ENCODE results near the gene SLC26A3. TPM values are rescaled to one million over a fixed set of nuclear protein-coding genes. Genes with fewer than 3 reads are reported as not detected.

Gene SLC26A3
- total RNA-seq, 1 donor from 2014 or later: not detected

DNA sequence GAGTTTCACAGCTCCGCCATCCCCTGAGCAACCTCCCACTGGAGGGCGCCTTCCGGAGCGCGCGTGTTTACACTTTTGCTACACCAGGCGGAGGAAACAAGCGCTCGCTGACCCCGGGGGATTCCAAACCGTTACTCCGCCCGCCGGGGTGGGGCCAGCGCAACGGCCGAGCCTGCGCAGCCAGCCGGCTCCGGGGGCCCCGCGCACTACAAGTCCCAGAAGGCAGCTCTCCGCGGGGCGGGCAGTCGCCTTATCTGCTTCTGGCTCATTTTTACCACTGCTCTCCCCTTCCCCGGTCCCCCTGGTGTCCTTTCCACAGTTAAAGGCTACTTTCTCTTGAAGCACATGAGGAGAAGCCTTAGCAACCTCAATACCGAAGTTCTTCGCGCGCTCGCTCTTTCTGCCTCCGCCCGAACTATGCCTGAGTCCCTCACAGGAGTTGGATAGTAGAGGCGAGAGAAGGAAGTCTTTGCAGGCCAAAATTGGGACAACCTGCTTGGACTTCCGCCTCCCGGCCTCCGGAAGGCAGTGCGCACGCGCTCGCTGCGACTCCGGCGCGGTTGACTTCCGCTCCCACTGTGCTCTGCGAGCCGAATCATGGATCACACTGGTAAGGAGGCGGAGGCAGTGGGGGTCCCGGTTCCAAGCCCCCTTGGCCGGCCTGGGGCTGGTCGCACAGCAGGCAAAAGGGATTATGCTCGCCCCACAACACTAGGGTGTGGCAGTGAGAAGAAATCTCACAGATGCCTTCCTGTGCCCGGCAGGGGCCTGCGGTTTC, 59.3 kb downstream of the SLC26A3 start, which contains the start of gene CBLL1:
TSS of gene CBLL1 (plus strand) at position 576 of the 778 bp plus-strand sequence. CDS start at position 598, 22 bp downstream.
- peak; percentile 97 for DNase-seq

DNA sequence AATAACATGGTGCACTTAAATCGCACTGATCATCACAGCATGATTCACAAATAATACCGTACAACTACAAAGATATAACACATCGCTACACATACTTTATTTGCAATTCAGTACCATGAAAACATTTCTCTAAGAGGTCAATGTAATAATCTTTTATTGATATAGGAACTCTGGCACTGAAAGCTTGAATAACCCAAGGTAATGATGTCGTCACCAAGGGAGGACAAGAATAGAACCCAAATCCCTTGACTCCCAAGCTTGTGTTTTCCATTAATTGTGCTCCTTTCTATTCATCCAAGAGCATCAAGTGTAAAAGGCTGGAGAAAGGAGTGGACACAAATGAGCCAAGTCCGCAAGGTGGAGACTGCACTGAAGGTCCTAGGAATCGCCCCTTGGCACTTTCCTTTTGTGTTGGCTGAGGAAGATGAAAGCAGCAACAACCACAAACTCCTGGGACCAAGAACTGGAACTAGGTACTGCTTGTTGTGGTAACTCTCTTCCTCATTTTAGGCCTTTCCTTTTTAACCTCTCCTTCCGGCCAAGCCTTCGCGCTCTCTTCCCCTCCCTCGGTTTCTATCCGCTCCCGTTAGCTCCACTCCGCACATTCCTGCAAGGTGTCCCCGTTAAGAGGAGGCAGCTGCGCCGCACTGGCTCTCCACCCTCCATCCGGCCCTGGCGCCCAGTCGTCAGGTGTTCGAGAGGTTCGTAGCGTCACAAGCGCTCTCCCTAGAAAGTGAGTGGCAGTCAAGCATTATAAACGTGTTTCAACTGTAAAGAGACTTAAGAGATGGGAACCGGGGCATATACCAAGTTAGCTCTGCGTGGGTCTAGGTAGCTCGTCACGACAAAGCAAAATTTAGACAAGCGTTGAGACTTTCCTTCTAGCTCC, 60.1 kb downstream of the SLC26A3 start:
- no peak for DNase-seq

DNA sequence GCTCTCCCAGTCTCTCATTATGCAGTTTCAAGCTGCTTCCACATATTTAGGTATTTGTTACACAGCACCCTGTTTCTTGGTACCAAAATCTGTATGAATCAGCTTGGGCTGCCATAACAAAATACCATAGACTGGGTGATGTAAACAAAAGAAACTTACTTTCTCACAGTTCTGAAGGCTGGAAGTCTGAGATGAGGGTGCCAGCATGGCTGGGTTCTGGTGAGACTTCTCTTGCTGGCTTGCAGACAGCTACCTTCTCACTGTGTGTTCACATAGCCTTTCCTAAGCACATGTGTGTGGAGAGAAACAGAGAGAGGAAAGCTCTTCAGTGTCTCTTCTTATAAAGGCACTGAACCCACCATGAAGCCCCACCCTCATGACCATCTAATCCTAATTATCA, 74.7 kb downstream of the SLC26A3 start:
- DNase-seq: no peak

DNA sequence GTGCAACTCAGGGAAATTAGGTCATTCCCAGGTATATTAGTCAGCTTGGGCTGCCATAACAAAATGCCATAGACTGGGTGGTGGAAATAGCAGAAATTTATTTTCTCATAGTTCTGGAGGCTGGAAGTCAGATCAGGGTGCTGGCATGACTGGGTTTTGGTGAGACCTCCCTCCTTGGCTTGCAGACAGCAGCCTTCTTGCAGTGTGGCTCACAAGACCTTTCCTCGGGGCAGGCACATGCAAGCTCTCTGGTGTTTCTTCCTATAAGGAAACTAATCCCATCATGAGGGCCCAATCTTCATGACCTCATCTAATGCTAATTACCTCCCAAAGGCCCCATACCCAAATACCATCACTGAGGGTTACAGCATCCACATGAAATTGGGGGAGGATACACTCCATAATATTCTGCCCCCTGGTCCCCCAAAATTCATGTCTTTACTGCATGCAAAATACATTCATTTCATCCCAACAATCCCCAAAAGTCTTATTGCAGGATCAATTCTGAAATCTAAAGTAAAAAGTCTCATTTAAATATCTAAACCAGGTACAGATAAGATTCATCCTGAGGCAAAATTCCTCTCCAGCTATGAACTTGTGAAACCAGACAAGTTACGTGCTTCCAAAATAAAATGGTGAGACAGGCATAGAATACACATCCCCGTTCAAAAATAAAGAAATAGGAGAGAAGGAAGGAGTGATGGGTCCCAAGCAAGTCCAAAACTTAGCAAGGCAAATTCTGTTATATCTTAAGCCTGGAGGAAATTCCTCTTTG, 76.5 kb downstream of the SLC26A3 start:
- no peak for DNase-seq

DNA sequence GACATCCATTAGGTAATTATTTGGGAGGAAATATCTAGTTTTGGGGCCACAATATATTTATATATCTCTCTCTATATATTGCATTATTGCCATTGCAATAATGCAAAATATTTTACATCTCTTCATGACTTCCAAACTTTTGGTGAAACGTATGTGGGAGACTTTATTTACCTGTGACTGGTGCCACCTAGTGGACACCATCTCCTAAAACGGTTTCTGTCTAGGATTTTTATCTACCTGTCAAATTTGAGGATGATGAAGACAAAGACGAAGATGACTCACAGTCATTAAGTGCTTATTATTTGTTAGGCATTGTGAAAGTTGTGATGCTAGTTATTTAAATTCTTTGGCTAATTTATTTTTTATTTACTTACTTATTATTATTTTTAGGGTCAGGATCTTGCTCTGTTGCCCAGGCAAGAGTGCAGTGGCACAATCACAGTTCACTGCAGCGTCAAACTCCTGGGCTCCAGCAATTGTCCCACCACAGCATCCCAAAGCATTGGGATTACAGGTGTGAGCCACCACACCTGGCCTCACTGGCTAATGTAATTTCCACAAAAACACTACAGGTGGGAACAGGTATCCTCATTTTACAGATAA, 77.8 kb downstream of the SLC26A3 start:
- DNase-seq: peak; percentile 84

DNA sequence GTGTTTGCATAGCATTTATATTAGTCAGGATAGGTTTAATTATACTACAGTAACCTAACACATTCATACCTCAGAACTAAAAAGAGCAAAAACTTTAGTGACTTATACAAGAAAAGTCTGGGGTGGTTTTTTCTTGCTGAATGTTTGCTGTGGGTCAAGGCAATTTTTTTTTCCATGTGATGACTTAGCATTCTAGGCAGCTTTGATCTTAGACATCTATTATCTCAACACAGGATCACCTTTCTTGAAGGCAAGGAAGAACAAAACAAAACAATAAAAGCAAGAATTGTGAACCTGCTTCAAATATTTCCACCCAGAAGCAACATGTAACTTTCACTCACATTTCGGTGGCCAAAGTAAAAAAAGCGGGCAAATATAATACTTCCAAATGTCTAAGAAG, 79.8 kb downstream of the SLC26A3 start:
- no peak for DNase-seq

DNA sequence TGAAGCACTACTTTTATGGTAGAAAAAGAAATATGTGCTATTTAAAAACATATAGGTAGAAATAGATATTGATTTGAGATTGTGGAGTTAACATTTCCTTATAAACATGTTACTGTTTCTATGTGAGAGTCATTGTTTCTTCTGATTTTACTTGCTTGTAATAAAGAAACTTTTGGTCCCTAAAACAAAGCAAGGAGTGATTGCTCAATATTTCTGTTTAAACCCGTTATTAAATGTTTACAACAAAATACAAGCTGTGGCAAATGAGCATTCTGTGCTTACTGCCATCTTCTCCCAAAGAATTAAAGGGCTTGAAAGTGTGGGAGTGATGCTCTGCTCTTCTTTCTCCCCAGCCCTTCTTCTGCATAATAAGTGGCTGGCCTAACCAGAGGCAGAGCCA, 81.7 kb downstream of the SLC26A3 start:
- no peak for DNase-seq

DNA sequence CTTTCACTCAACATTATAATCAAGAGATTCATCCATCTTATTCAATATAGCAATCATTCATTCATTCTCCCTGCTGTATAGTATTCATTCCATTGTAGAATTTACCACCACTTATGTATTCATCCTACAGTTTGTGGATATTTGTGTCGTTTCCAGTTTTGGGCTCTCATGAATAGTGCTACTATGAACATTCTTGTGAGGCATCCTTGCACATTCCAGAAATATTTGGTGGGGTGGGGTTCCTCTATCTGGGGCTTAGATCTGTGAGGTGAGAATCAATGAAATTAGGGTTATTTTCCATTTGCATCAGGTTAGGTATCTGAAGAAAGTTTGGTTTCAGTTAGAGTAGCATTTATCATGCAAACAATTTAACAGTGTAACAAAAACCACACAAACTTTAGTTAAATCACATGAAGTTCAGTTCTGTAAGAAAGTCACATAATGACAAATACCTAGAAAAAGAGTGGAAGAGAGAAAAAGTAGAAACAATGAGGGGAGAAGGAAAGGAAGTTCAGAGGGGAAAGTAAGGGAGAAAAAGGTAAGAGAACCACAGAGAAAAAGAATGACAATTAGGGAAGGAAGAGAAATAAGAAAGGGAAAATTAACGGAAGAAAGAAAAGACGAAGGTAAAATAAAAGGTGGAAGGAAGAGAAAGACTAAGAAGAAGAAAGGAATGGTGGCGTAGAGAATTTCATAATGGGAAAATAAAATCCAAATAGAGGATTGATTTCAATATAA, 84.4 kb downstream of the SLC26A3 start:
- DNase-seq: no peak

DNA sequence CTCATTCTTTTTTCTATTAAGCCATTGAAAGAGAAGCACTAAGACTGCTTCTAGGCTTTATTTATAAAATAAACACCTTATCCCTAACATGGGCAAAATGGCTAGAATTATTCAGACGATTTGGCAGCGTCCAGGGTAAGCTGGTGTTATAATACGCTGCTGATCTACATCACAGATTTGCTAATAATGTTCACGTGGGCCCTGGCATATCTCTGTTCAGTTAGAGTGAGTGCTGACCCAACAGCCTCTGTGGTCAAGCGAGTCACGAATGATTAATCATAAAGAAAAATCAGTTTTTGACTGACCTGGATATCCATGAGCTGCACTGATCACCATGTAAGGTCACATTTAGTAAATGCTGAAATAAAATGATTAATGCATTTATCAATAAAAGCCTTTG, 87.5 kb downstream of the SLC26A3 start:
- no peak for DNase-seq

Other genes starting within 250 kb of the SLC26A3 start
- 34.7 and 59.9 TPM in 2 replicates for gene COG5, start 239.3 kb downstream of the SLC26A3 start, total RNA-seq
- gene DUS4L, start 239.3 kb downstream of the SLC26A3 start, total RNA-seq: 4.9 and 6.1 TPM in 2 replicates
- gene BCAP29, start 223.0 kb downstream of the SLC26A3 start, total RNA-seq: 98.2 and 109 TPM in 2 replicates
- 8.0 and 9.4 TPM in 2 replicates for gene SLC26A4, start 142.4 kb downstream of the SLC26A3 start, total RNA-seq
- gene CBLL1, start 59.1 kb downstream of the SLC26A3 start, total RNA-seq: 18.1 and 18.9 TPM in 2 replicates
- 53.8 and 151 TPM in 2 replicates for gene DLD, start 88.0 kb upstream of the SLC26A3 start, total RNA-seq
- 485 and 583 TPM in 2 replicates for gene LAMB1, start 199.9 kb upstream of the SLC26A3 start, total RNA-seq